Gastroesophageal sphincter (tissue), 4 donors: ENCODE measurements around the gene CST4. TPM values are rescaled to one million over a fixed set of nuclear protein-coding genes. Genes with fewer than 3 reads are reported as not detected.
A peak's percentile ranks its signal among the peaks of the same experiment; 100 is the strongest.
"Not testable (repeated sequence)": the region's sequence is repeated elsewhere in the genome, so short reads cannot be mapped to it uniquely, and the experiment has no call there.

Experiments
- ATAC-seq: fragments of 150-250 bp; one replicate; pipeline ENCODE4 v1.9.1; 2016; ENCODE audit warnings: mild to moderate bottlenecking, moderate library complexity
- H3K27ac ChIP-seq, 4 donors: fragments of 200-600 bp; sonication (generic) in 3 of 4; 1 replicate in 3 of 4; 2 replicates in 1 of 4; pipeline ENCODE4 v1.5.1; 2016 to 2019
- H3K27me3 ChIP-seq: fragments of 200-600 bp; sonication (generic); one replicate; pipeline ENCODE4 v1.5.1; 2019
- H3K36me3 ChIP-seq, 2 donors: fragments of 200-600 bp; sonication (generic); one replicate each; pipeline ENCODE4 v1.5.1; 2019; ENCODE audit warnings: control low read depth in 1 of 2
- H3K4me1 ChIP-seq, 3 donors: fragments of 200-600 bp; sonication (generic); 1 replicate in 2 of 3; 2 replicates in 1 of 3; pipeline ENCODE4 v1.5.1; 2016 to 2019; ENCODE audit warnings: control low read depth in 2 of 3
- H3K4me3 ChIP-seq, 2 donors: fragments of 200-600 bp; sonication (generic); one replicate each; pipeline ENCODE4 v1.5.1; 2019; ENCODE audit warnings: mild to moderate bottlenecking in 1 of 2, moderate library complexity in 1 of 2
- H3K9me3 ChIP-seq, 3 donors: fragments of 200-600 bp; sonication (generic); one replicate each; pipeline ENCODE4 v1.5.1; 2017 to 2019; ENCODE audit warnings: control low read depth in 2 of 3
- POLR2A ChIP-seq, 2 donors: fragments of 450-650 bp; IDR thresholded peaks; one replicate each; pipeline ENCODE4 v1.6.1; 2017; ENCODE audit warnings: antibody characterized with exemption in 2 of 2, mild to moderate bottlenecking in 2 of 2, moderate library complexity in 1 of 2
- whole genome bisulfite sequencing, 2 donors: methylation state at CpG; one replicate each; pipeline ENCODE4 v1.1.5; 2018; ENCODE audit warnings: low coverage in 1 of 2; 5-methylcytosine and 5-hydroxymethylcytosine counted together
- small RNA-seq, 4 donors: library from RNA; depleted of rRNA; stranded (forward); fragments of <200 nt; gene quantifications; one replicate each; pipeline ENCODE3, GENCODE V24; 2016
- total RNA-seq, 4 donors: library from RNA; depleted of rRNA; stranded (reverse); fragments of >200 nt; gene quantifications; one replicate each; pipeline ENCODE4 v1.1.0, GENCODE V29; 2016

Gene CST4
- total RNA-seq, 4 donors from 2014 or later: not detected

- WGBS, 2 donors: 16 to 47% methylated on average over 2 to 5 of the region's 19 CpGs
- no peak for TF ChIP-seq POLR2A (IDR thresholded peaks at IDR 0.05)
- Histone ChIP-seq H3K27ac (peak overlapping the region; percentile 78 to 99 (median 97)), H3K4me3 (peak overlapping the region; percentile 58 to 99), H3K27me3 (no peaks in the 10 kb centered on the region), H3K36me3 (peaks cover 0 to 39% of the 10 kb centered on the region in 2 donors), H3K9me3 (no peaks in the 10 kb centered on the region), H3K4me1 (peaks cover 0 to 65% (median 24%) of the 10 kb centered on the region in 3 donors)
- ATAC-seq: no peak
These were observed 52.5 kb downstream of the CST4 start for GRCh38 chr20:23636182-23636907.

- ATAC-seq, H3K27me3 ChIP-seq, H3K9me3 ChIP-seq: not testable (repeated sequence)
- WGBS, 2 donors: no CpG with 5 or more reads among the region's 2 CpGs
- peak overlapping the region; percentile 58 to 99 for H3K4me3 ChIP-seq
- peaks cover 0 to 62% (median 24%) of the 10 kb centered on the region in 3 donors for H3K4me1 ChIP-seq
- peak overlapping the region; percentile 16 to 99 (median 97) for H3K27ac ChIP-seq
- peaks cover 0 to 39% of the 10 kb centered on the region in 2 donors for H3K36me3 ChIP-seq
These were observed 53.1 kb downstream of the CST4 start for GRCh38 chr20:23635768-23636090.

Small RNA genes lying within 50 kb of the gene (small RNA-seq; reads per million reads assigned to genes)
- gene CST2P1: 0 reads per million in 4 donors

Other genes with a start within 250 kb of the CST4 start
- gene CSTL1, start 249.4 kb downstream of the CST4 start, total RNA-seq: not detected
- not detected for gene CST11, start 236.2 kb downstream of the CST4 start, total RNA-seq
- gene CST8, start 197.9 kb downstream of the CST4 start, total RNA-seq: not detected
- not detected for gene CST9L, start 120.6 kb downstream of the CST4 start, total RNA-seq
- gene CST9, start 83.1 kb downstream of the CST4 start, total RNA-seq: not detected
- gene CST3, start 51.1 kb downstream of the CST4 start, total RNA-seq: 1,000 to 10,000 TPM in 3 of 4 donors, 100 to 1,000 TPM in 1; 951 to 1,877 (median 1,344) TPM
- gene CST1, start 61.9 kb upstream of the CST4 start, total RNA-seq: not detected
- gene CST2, start 137.7 kb upstream of the CST4 start, total RNA-seq: under 1 TPM in 2 of 4 donors, not detected in 2; 0.54 to 0.87 TPM
- gene CST5, start 190.7 kb upstream of the CST4 start, total RNA-seq: 1 to 10 TPM in 1 of 4 donors, not detected in 3; 1.9 TPM